Kidney epithelial cell (primary cell): ENCODE measurements around the gene THBS3. TPM values are rescaled to one million over a fixed set of nuclear protein-coding genes. Genes with fewer than 3 reads are reported as not detected.

ENCODE experiments used
- DNase-seq: peaks from one replicate; pipeline ENCODE4 v3.0.0-alpha.2; 2010; ENCODE audit warnings: low read depth
- H3K27me3 ChIP-seq: 2 replicates; pipeline ENCODE4 v1.6.0; 2011; ENCODE audit warnings: low read length; ENCODE audit not compliant: control insufficient read depth, insufficient read depth
- H3K36me3 ChIP-seq: 2 replicates; pipeline ENCODE4 v1.5.1; 2011; ENCODE audit warnings: low read length; ENCODE audit not compliant: control insufficient read depth, insufficient read depth
- H3K4me3 ChIP-seq: 2 replicates; pipeline ENCODE4 v1.5.1; 2011; ENCODE audit warnings: low read depth, mild to moderate bottlenecking, control low read depth, low read length
- CTCF ChIP-seq: IDR thresholded peaks from 2 replicates; pipeline ENCODE4 v1.5.1; 2011; ENCODE audit warnings: mild to moderate bottlenecking, moderate library complexity, low read length, control low read depth, inconsistent platforms; ENCODE audit not compliant: insufficient read depth, poor library complexity, severe bottlenecking
- total RNA-seq: library from RNA; depleted of rRNA; stranded (reverse); fragments of >200 nt; gene quantifications from 2 replicates; pipeline ENCODE4 v1.2.3, GENCODE V29; 2015

The THBS3 gene
- total RNA-seq, 1 donor from 2014 or later: 51.5 TPM

DNA sequence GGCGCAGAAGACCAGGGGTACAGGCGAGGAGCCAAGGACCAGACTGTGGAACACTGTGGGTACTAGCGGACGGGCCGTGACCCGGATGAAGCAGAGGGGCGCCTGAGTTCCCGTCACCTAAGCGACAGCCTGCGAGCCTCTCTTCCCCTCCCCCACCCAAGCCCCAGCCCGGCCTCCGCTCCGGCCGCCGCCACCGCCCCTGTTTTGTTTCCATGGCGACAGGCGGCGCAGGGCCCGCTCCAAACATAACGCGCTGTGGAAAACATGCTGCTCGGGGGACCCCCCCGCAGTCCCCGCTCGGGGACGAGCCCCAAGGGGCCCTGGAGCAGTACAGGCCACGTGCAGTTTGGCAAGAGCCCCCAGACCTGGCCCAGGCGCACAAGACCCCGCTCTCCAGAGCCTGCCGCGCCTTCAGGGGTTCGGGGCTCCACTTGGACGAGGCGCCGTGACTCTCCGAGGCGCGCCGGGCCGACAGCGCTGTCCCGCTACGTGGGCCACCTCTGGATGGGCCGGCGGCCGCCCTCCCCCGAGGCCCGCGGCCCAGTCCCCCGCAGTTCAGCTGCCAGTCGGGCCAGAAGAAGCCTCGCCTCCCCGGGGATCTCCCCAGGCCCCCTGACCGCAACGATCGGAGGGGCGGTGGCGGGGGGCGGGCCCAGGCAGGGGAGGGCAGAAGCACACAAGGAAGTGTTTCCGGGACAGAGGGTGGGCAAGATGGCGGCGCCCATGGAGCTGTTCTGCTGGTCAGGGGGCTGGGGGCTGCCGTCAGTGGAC, 1.0 kb upstream of the THBS3 start, which contains the start of gene MTX1:
MTX1 (plus strand) TSS at position 155 of the 771 bp plus-strand sequence; CDS start at position 265, 110 bp downstream.
- TF ChIP-seq CTCF: no peak
- Histone ChIP-seq H3K36me3 (no peaks in the 10 kb centered on the region), H3K27me3 (no peaks in the 10 kb centered on the region), H3K4me3 (peak within 1 kb of the TSS; percentile 75)
- no peak for DNase-seq

DNA sequence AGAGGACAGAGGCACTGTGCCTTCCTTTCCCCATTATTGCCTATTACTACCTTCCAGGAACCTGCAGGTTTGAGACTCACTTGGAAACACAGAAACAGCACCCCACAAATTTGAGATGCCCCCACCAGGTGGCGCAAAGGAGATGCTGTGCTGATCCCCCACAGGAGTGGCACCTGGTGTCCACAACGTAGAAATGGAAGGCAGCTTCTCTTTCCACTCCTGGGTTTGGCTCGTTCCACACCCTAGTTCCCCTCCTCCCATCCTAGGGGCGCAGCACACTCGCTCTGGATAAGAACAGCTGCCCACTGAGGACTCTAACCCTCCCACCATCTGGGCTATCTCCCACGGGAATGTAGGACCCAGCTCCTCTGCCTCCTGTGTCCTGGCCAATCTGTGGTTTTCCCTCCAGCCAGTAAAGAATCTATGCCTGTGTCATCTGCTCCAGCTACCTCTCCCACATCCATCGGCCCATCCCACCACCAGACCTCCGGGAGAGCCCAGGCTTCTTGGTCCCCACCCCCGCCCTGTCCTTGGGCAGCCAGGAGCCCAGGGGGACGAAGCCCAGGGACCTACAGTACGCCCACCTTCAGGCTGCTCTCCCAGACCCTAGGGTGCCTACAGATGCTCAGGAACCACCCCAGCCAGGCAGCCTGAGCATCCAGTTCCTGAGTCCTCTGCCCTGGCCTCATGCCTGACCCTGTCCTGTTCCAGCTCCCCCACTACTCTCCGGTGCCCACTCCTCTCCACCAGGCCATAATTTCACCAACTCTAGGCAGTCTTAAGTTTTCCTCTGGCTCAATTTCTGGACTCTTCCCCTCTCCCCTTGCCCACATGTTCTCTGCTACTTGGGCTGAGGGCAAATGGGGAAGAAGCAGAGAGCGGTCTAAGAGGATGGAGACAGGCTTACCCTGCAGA, 549 bp downstream of the THBS3 start:
- no peak for DNase-seq
- H3K4me3 ChIP-seq: peak overlapping the region; percentile 75
- TF ChIP-seq CTCF: peak; percentile 93
- no peaks in the 10 kb centered on the region for H3K36me3 ChIP-seq
- no peaks in the 10 kb centered on the region for H3K27me3 ChIP-seq

DNA sequence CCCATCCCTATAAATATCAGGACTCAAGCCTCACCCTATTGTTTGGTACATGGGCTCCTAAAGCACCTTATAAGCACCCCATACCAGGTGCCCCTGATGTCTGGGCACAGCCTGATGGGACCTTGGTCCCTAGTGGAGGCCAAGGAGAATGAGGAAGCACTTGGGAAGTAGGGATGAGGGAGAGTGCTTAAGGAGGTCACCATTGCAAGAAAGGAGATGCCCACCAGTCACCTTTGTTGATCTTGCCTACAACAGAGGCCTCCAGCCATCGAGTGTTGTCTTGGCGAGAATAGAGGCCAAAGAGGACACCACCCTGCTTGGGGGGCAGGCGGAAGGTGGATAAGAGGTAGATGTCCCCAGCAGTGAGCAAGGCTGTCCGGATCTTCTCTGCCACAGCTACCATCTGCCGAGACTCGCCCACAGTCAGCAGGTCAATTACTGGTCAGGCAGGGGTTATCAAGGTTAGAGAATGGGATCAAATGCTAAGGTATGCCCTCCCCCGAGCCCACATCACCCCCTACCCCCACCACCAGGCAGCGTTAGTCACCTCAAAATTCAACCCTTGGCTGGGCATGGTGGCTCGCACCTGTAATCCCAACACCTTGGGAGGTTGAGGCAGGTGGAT, 1.6 kb downstream of the THBS3 start:
- Histone ChIP-seq H3K27me3 (no peaks in the 10 kb centered on the region), H3K36me3 (no peaks in the 10 kb centered on the region), H3K4me3 (no peak overlapping the region)
- TF ChIP-seq CTCF: no peak
- no peak for DNase-seq

GRCh38 chr1:155205035-155205434, 2.7 kb downstream of the THBS3 start:
- no peak for TF ChIP-seq CTCF
- Histone ChIP-seq H3K4me3 (no peak overlapping the region), H3K36me3 (no peaks in the 10 kb centered on the region), H3K27me3 (no peaks in the 10 kb centered on the region)
- no peak for DNase-seq

- no peak for DNase-seq
- TF ChIP-seq CTCF: no peak
Measured at GRCh38 chr1:155202731-155203515, 4.8 kb downstream of the THBS3 start.

More at GRCh38 chr1:155202731-155203515, 4.8 kb downstream of the THBS3 start:
- Histone ChIP-seq H3K36me3 (peaks cover 3% of the 10 kb centered on the region), H3K4me3 (no peak overlapping the region), H3K27me3 (no peaks in the 10 kb centered on the region)
